ENCODE data around the gene FLNA. TPM values are rescaled to one million over a fixed set of nuclear protein-coding genes. Genes with fewer than 3 reads are reported as not detected.

FLNA gene
- polyA plus RNA-seq, 1 donor from 2014 or later, result 84.9 TPM

DNA sequence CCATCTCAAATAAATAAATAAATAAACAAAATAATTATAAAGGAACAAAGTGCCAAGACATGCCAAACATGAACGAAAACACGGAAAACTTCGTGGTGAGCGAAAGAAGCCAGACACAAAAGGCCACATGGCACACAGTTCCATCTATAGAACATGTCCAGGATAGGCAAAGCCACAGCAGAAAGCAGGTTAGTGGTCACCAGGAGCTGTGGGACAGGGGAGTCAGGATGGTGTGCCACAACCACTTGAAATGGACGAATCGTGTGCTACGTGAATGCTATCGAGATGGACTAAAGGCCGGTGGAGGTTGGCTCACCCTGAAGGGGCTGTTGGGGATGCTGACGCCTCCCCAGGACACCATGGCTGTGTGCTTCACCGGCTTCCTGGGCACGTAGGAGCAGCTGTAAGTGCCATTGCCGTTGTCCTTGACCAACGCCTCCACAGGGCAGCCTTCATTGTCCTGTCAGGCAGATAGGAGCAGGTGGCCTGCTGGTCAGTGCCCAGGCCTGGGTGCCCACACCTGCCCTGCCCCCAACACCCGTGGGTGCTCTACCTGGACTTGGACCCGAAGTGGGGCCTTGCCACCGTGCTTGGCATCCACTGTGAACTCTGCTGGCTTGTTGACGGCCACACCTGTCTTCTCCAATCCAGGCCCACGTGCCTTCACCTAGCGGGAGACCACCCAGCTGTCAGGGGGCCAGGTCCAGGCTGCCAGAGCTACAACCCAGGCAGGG, 10.6 kb downstream of the FLNA start:
- H3K79me2 ChIP-seq (replicated peaks; ENCODE audit: insufficient read depth, low read length), result peaks cover 11% of the 10 kb centered on the region
- no peak overlapping the region for H3K4me2 ChIP-seq (ENCODE audit: low read length)
- no peak overlapping the region for H2AFZ ChIP-seq (ENCODE audit: low read depth, low read length)
- TF ChIP-seq POLR2AphosphoS5 (IDR thresholded peaks at IDR 0.05), result no peak
- TF ChIP-seq SMC3 (conservative IDR thresholded peaks at IDR 0.05; ENCODE audit: poor library complexity), result no peak
- TF ChIP-seq MXI1 (conservative IDR thresholded peaks at IDR 0.05; ENCODE audit: poor library complexity, severe bottlenecking), result no peak
- TF ChIP-seq EZH2 (IDR thresholded peaks at IDR 0.05; ENCODE audit: borderline replicate concordance, insufficient read depth, low read length, poor library complexity, severe bottlenecking), result no peak
- TF ChIP-seq EP300 (conservative IDR thresholded peaks at IDR 0.05; ENCODE audit: poor library complexity, severe bottlenecking), result no peak
- TF ChIP-seq, protein P1, sequence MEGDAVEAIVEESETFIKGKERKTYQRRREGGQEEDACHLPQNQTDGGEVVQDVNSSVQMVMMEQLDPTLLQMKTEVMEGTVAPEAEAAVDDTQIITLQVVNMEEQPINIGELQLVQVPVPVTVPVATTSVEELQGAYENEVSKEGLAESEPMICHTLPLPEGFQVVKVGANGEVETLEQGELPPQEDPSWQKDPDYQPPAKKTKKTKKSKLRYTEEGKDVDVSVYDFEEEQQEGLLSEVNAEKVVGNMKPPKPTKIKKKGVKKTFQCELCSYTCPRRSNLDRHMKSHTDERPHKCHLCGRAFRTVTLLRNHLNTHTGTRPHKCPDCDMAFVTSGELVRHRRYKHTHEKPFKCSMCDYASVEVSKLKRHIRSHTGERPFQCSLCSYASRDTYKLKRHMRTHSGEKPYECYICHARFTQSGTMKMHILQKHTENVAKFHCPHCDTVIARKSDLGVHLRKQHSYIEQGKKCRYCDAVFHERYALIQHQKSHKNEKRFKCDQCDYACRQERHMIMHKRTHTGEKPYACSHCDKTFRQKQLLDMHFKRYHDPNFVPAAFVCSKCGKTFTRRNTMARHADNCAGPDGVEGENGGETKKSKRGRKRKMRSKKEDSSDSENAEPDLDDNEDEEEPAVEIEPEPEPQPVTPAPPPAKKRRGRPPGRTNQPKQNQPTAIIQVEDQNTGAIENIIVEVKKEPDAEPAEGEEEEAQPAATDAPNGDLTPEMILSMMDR (IDR thresholded peaks at IDR 0.05; ENCODE audit: poor library complexity, severe bottlenecking), result no peak
- TF ChIP-seq TAF1 (IDR thresholded peaks at IDR 0.05; ENCODE audit: low read depth), result no peak
- TF ChIP-seq, protein P2, sequence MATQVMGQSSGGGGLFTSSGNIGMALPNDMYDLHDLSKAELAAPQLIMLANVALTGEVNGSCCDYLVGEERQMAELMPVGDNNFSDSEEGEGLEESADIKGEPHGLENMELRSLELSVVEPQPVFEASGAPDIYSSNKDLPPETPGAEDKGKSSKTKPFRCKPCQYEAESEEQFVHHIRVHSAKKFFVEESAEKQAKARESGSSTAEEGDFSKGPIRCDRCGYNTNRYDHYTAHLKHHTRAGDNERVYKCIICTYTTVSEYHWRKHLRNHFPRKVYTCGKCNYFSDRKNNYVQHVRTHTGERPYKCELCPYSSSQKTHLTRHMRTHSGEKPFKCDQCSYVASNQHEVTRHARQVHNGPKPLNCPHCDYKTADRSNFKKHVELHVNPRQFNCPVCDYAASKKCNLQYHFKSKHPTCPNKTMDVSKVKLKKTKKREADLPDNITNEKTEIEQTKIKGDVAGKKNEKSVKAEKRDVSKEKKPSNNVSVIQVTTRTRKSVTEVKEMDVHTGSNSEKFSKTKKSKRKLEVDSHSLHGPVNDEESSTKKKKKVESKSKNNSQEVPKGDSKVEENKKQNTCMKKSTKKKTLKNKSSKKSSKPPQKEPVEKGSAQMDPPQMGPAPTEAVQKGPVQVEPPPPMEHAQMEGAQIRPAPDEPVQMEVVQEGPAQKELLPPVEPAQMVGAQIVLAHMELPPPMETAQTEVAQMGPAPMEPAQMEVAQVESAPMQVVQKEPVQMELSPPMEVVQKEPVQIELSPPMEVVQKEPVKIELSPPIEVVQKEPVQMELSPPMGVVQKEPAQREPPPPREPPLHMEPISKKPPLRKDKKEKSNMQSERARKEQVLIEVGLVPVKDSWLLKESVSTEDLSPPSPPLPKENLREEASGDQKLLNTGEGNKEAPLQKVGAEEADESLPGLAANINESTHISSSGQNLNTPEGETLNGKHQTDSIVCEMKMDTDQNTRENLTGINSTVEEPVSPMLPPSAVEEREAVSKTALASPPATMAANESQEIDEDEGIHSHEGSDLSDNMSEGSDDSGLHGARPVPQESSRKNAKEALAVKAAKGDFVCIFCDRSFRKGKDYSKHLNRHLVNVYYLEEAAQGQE (IDR thresholded peaks at IDR 0.05; ENCODE audit: borderline replicate concordance), result no peak
- no peaks in the 10 kb centered on the region for H3K9me2 ChIP-seq (ENCODE audit: insufficient read depth, low read length)
- no peak overlapping the region for H3K4me3 ChIP-seq (ENCODE audit: low read length)
- H3K9ac ChIP-seq (ENCODE audit: low read length), result no peak overlapping the region
- H4K20me1 ChIP-seq (ENCODE audit: insufficient read depth), result no peaks in the 10 kb centered on the region
- no peaks in the 10 kb centered on the region for H3F3A ChIP-seq (ENCODE audit: insufficient read depth, low read length, poor library complexity, severe bottlenecking)
- H3K36me3 ChIP-seq (ENCODE audit: insufficient read depth, low read length), result no peaks in the 10 kb centered on the region
- no peaks in the 10 kb centered on the region for H3K27me3 ChIP-seq (ENCODE audit: insufficient read depth, low read depth, low read length)
- no peaks in the 10 kb centered on the region for H3K9me3 ChIP-seq (ENCODE audit: low read length)
- no peak overlapping the region for H3K27ac ChIP-seq (ENCODE audit: low read length)

DNA sequence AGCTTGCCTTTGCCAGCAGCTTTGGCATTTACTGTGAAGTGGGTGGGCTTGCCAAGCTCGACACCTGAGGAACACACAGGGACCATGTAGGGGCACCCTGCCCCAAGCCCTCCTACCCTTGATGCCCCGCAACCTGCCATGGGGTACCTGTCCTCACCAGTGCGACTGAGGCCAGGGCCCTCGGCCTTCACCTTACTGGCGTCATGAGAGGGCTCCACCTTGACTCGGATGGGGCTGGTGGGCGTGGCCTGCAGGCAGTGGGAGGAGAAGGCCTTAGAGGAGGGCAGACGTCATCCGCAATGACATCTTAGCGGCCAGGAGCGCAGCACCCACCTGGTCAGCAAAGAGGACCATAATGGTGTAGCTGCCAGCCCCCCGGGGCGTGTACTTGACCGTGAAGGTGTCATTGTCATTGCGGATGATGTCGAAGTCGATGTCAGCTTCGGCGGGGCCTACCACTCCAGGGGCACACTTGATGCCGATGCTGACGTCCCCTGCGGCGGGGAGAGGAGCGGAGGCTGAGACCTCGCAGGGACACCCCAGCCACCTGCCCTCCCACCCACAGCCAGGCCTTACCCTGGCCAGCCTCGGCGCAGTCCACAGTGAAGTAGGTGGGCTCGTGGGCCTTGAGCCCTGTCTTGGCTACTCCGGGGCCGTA, 12.2 kb downstream of the FLNA start:
- no peaks in the 10 kb centered on the region for H3K9me3 ChIP-seq (ENCODE audit: low read length)
- no peaks in the 10 kb centered on the region for H3K36me3 ChIP-seq (ENCODE audit: insufficient read depth, low read length)
- no peaks in the 10 kb centered on the region for H4K20me1 ChIP-seq (ENCODE audit: insufficient read depth)
- no peak overlapping the region for H2AFZ ChIP-seq (ENCODE audit: low read depth, low read length)
- no peaks in the 10 kb centered on the region for H3K9me2 ChIP-seq (ENCODE audit: insufficient read depth, low read length)
- no peaks in the 10 kb centered on the region for H3K27me3 ChIP-seq (ENCODE audit: insufficient read depth, low read depth, low read length)
- no peaks in the 10 kb centered on the region for H3F3A ChIP-seq (ENCODE audit: insufficient read depth, low read length, poor library complexity, severe bottlenecking)
- H3K4me2 ChIP-seq (ENCODE audit: low read length), result no peak overlapping the region
- no peak overlapping the region for H3K9ac ChIP-seq (ENCODE audit: low read length)
- no peak overlapping the region for H3K27ac ChIP-seq (ENCODE audit: low read length)
- TF ChIP-seq SMC3 (conservative IDR thresholded peaks at IDR 0.05; ENCODE audit: poor library complexity) (no peak), TAF1 (IDR thresholded peaks at IDR 0.05; ENCODE audit: low read depth) (no peak), EZH2 (IDR thresholded peaks at IDR 0.05; ENCODE audit: borderline replicate concordance, insufficient read depth, low read length, poor library complexity, severe bottlenecking) (no peak), RAD21 (conservative IDR thresholded peaks at IDR 0.05) (no peak), POLR2AphosphoS5 (IDR thresholded peaks at IDR 0.05) (no peak), EP300 (conservative IDR thresholded peaks at IDR 0.05; ENCODE audit: poor library complexity, severe bottlenecking) (no peak), MXI1 (conservative IDR thresholded peaks at IDR 0.05; ENCODE audit: poor library complexity, severe bottlenecking) (no peak)
- TF ChIP-seq, protein P2 (IDR thresholded peaks at IDR 0.05; ENCODE audit: borderline replicate concordance), result no peak
- TF ChIP-seq, protein P1 (IDR thresholded peaks at IDR 0.05; ENCODE audit: poor library complexity, severe bottlenecking), result no peak
- no peak overlapping the region for H3K4me3 ChIP-seq (ENCODE audit: low read length)
- no peaks in the 10 kb centered on the region for H3K79me2 ChIP-seq (replicated peaks; ENCODE audit: insufficient read depth, low read length)

All from neural cell (in vitro differentiated cells).